Testis (tissue), 2 donors: ENCODE measurements around the gene PPT2.

Experiments used
- POLR2A ChIP-seq: fragments of 450-650 bp; IDR thresholded peaks from one replicate; pipeline ENCODE4 v1.6.1; 2017; ENCODE audit warnings: antibody characterized with exemption, mild to moderate bottlenecking, moderate library complexity
- TF ChIP-seq, protein P1 (sequence below), 3 experiments: fragments of 450-650 bp in 2 of 3; fragments of 200-600 bp in 1 of 3; sonication (generic) in 1 of 3; IDR thresholded peaks; one replicate each; pipeline ENCODE4 v1.5.1; 2016 to 2019; ENCODE audit warnings: antibody characterized with exemption in 3 of 3, mild to moderate bottlenecking in 2 of 3, moderate library complexity in 1 of 3

DNA sequence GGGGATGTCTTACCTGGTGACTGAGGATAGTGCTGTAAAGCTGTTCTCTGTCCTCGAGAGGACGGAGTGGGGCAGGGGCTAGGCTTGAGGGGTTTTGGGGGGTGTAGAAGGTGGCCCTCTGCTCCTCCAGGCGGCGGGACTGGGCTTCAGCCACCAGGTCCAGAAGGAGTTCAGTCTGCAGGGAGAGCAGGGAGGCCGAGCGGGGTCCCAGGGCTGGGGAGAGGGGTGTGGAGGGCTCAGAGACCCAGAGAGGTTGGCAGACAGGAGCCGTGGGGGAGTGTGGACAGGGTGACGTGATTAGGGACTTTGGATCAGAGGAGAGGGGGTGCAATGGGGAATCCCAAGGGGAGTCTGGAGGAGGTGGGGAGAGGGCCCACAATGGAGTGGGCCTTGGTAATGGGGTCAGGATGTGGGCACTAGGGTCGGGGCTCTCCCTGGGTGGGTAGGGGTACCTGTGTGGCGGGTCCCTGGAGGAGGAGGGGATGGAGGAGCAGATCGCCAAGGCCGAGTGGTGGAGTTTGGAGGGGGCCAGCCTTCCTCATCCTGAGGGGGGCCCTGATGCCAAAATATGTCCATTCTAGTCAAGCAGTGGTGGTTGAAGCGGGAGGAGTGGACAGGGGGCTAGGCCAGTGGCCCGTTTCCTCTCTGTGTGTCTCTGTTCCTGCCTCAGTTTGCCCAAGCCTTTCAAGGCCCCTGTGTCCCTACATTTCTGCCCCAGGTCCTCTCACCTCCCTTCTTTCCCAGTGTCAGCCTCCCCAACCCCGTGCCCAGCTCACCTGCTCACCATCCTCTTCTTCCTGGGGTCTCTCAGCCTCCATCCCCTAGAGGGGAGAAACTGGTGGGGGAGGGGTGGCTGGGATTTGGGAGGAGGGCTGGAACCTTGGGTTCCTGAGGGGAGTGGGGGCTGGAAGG lies 38.0 kb downstream of the PPT2 start:
- TF ChIP-seq, protein P1, sequence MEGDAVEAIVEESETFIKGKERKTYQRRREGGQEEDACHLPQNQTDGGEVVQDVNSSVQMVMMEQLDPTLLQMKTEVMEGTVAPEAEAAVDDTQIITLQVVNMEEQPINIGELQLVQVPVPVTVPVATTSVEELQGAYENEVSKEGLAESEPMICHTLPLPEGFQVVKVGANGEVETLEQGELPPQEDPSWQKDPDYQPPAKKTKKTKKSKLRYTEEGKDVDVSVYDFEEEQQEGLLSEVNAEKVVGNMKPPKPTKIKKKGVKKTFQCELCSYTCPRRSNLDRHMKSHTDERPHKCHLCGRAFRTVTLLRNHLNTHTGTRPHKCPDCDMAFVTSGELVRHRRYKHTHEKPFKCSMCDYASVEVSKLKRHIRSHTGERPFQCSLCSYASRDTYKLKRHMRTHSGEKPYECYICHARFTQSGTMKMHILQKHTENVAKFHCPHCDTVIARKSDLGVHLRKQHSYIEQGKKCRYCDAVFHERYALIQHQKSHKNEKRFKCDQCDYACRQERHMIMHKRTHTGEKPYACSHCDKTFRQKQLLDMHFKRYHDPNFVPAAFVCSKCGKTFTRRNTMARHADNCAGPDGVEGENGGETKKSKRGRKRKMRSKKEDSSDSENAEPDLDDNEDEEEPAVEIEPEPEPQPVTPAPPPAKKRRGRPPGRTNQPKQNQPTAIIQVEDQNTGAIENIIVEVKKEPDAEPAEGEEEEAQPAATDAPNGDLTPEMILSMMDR (IDR thresholded peaks at IDR 0.05): no peak
- no peak for TF ChIP-seq POLR2A
